H9 (cell line): ENCODE data around the gene OR52I1. TPM values are rescaled to one million over a fixed set of nuclear protein-coding genes. Genes with fewer than 3 reads are reported as not detected.

Source experiments
- DNase-seq: peaks from one replicate; pipeline ENCODE4 v3.0.0-alpha.2; 2017
- H2AFZ ChIP-seq: one replicate; pipeline ENCODE4 v1.6.1; 2013; ENCODE audit warnings: mild to moderate bottlenecking, low read length, control low read depth, moderate library complexity
- H2AK5ac ChIP-seq: 2 replicates; pipeline ENCODE4 v1.6.1; 2013; ENCODE audit warnings: low read length, control low read depth, mixed read lengths; ENCODE audit not compliant: insufficient read length
- H2BK120ac ChIP-seq: one replicate; pipeline ENCODE4 v1.6.1; 2013; ENCODE audit warnings: low read depth, mild to moderate bottlenecking, low read length, control low read depth, inconsistent platforms; ENCODE audit not compliant: poor library complexity, severe bottlenecking
- H2BK12ac ChIP-seq: 2 replicates; pipeline ENCODE4 v1.6.1; 2013; ENCODE audit warnings: low read length, control low read depth, mixed read lengths, low read depth; ENCODE audit not compliant: insufficient read length
- H2BK15ac ChIP-seq: 2 replicates; pipeline ENCODE4 v1.6.1; 2013; ENCODE audit warnings: low read depth, low read length, control low read depth
- H2BK20ac ChIP-seq: one replicate; pipeline ENCODE4 v1.6.1; 2013; ENCODE audit warnings: low read depth, mild to moderate bottlenecking, low read length, control low read depth, inconsistent platforms; ENCODE audit not compliant: poor library complexity, severe bottlenecking
- H2BK5ac ChIP-seq: 2 replicates; pipeline ENCODE4 v1.6.1; 2013; ENCODE audit warnings: low read length, control low read depth, mixed read lengths; ENCODE audit not compliant: insufficient read length
- H3K14ac ChIP-seq: 2 replicates; pipeline ENCODE4 v1.6.1; 2013; ENCODE audit warnings: low read length, control low read depth; ENCODE audit not compliant: insufficient read depth
- H3K18ac ChIP-seq: 2 replicates; pipeline ENCODE4 v1.6.1; 2013; ENCODE audit warnings: low read depth, mild to moderate bottlenecking, mixed read lengths, low read length, control low read depth; ENCODE audit not compliant: insufficient read length
- H3K23ac ChIP-seq: 2 replicates; pipeline ENCODE4 v1.6.1; 2013; ENCODE audit warnings: low read length, control low read depth, mixed read lengths, low read depth; ENCODE audit not compliant: insufficient read length
- H3K23me2 ChIP-seq: 2 replicates; pipeline ENCODE4 v1.6.1; 2013; ENCODE audit warnings: low read depth, mild to moderate bottlenecking, mixed read lengths, low read length, control low read depth; ENCODE audit not compliant: insufficient read length, poor library complexity, severe bottlenecking
- H3K27ac ChIP-seq: 2 replicates; pipeline ENCODE4 v1.5.1; 2013; ENCODE audit warnings: low read length, control low read depth, mixed read lengths, low read depth; ENCODE audit not compliant: insufficient read length
- H3K27me3 ChIP-seq: 2 replicates; pipeline ENCODE4 v1.6.1; 2013; ENCODE audit warnings: low read length, control low read depth, inconsistent platforms; ENCODE audit not compliant: insufficient read depth
- H3K4ac ChIP-seq: 2 replicates; pipeline ENCODE4 v1.6.1; 2013; ENCODE audit warnings: low read depth, mild to moderate bottlenecking, control low read depth, inconsistent platforms, low read length, moderate library complexity
- H3K4me1 ChIP-seq: 2 replicates; pipeline ENCODE4 v1.6.1; 2013; ENCODE audit warnings: low read length, control low read depth, inconsistent platforms; ENCODE audit not compliant: insufficient read depth
- H3K4me2 ChIP-seq: 2 replicates; pipeline ENCODE4 v1.6.1; 2013; ENCODE audit warnings: low read length, control low read depth, mixed read lengths; ENCODE audit not compliant: insufficient read length, insufficient read depth
- H3K56ac ChIP-seq: 2 replicates; pipeline ENCODE4 v1.6.1; 2013; ENCODE audit warnings: low read depth, mild to moderate bottlenecking, mixed read lengths, low read length, control low read depth; ENCODE audit not compliant: insufficient read length
- H3K79me1 ChIP-seq: 2 replicates; pipeline ENCODE4 v1.6.1; 2013; ENCODE audit warnings: low read depth, mild to moderate bottlenecking, moderate library complexity, low read length, control low read depth, inconsistent platforms; ENCODE audit not compliant: insufficient read depth, poor library complexity, severe bottlenecking
- H3K79me2 ChIP-seq: 2 replicates; pipeline ENCODE4 v1.6.1; 2013; ENCODE audit warnings: low read length, control low read depth, inconsistent platforms; ENCODE audit not compliant: insufficient read depth
- H3K9ac ChIP-seq: 2 replicates; pipeline ENCODE4 v1.6.1; 2013; ENCODE audit warnings: low read length, control low read depth, mixed read lengths; ENCODE audit not compliant: insufficient read length; ENCODE audit errors: extremely low read depth
- H3K9me3 ChIP-seq: one replicate; pipeline ENCODE4 v1.6.1; 2013; ENCODE audit warnings: low read depth, low read length, inconsistent platforms; ENCODE audit not compliant: control insufficient read depth
- H3T11ph ChIP-seq: one replicate; pipeline ENCODE4 v1.6.1; 2013; ENCODE audit warnings: mild to moderate bottlenecking, low read length, control low read depth, inconsistent platforms
- H4K20me1 ChIP-seq: one replicate; pipeline ENCODE4 v1.6.1; 2013; ENCODE audit not compliant: control insufficient read depth, insufficient read length, insufficient read depth
- H4K5ac ChIP-seq: 2 replicates; pipeline ENCODE4 v1.6.1; 2013; ENCODE audit warnings: low read depth, mild to moderate bottlenecking, mixed read lengths, low read length, control low read depth; ENCODE audit not compliant: insufficient read length
- H4K8ac ChIP-seq: replicated peaks from 2 replicates; pipeline ENCODE4 v1.6.1; 2013; ENCODE audit warnings: low read length, control low read depth, mixed read lengths, low read depth; ENCODE audit not compliant: insufficient read length
- H4K91ac ChIP-seq: 2 replicates; pipeline ENCODE4 v1.6.1; 2013; ENCODE audit warnings: low read depth, mild to moderate bottlenecking, moderate library complexity, mixed read lengths, low read length, control low read depth; ENCODE audit not compliant: insufficient read length
- H3K27ac Mint-ChIP-seq, 3 experiments: 2 replicates in 2 of 3; 3 replicates in 1 of 3; pipeline ENCODE4 v1.8.0; 2020 to 2021; ENCODE audit warnings: mixed read lengths in 3 of 3, mild to moderate bottlenecking in 1 of 3, moderate library complexity in 1 of 3
- H3K27me3 Mint-ChIP-seq: 2 replicates; pipeline ENCODE4 v1.8.0; 2021; ENCODE audit warnings: low read depth, mild to moderate bottlenecking, moderate library complexity, mixed read lengths
- H3K36me3 Mint-ChIP-seq, 3 experiments: 2 replicates in 2 of 3; 3 replicates in 1 of 3; pipeline ENCODE4 v1.8.0; 2020 to 2021; ENCODE audit warnings: low read depth in 3 of 3, mixed read lengths in 3 of 3; ENCODE audit not compliant: insufficient read depth in 1 of 3
- H3K4me1 Mint-ChIP-seq, 2 experiments: 2 replicates each; pipeline ENCODE4 v1.8.0; 2020; ENCODE audit warnings: mixed read lengths in 2 of 2
- H3K4me3 Mint-ChIP-seq, 2 experiments: 2 replicates in 1 of 2; 3 replicates in 1 of 2; pipeline ENCODE4 v1.8.0; 2020 to 2021; ENCODE audit warnings: mild to moderate bottlenecking in 2 of 2, mixed read lengths in 2 of 2, moderate library complexity in 1 of 2
- H3K9me3 Mint-ChIP-seq, 2 experiments: 2 replicates in 1 of 2; 3 replicates in 1 of 2; pipeline ENCODE4 v1.8.0; 2020; ENCODE audit warnings: mild to moderate bottlenecking in 2 of 2, mixed read lengths in 2 of 2, moderate library complexity in 1 of 2
- CTCF ChIP-seq: fragments of 200-600 bp; sonication (generic); conservative IDR thresholded peaks from 3 replicates; pipeline ENCODE4 v1.8.0; 2021; ENCODE audit warnings: antibody characterized with exemption, mild to moderate bottlenecking
- WGBS: extraction: QIAGEN DNeasy Blood & Tissue Kit; methylation state at CpG from one replicate; pipeline ENCODE4 v1.1.7; 2013; ENCODE audit warnings: missing lambda C conversion rate, low lambda C conversion rate, mixed read lengths; ENCODE audit not compliant: insufficient read length; ENCODE audit errors: extremely low coverage; 5-methylcytosine and 5-hydroxymethylcytosine counted together
- total RNA-seq: library from RNA; stranded (reverse); gene quantifications from 2 replicates; pipeline ENCODE4 v1.2.1, GENCODE V29; 2021

Gene OR52I1
- total RNA-seq, 1 experiment from 2014 or later: not detected

GRCh38 chr11:4643682-4644081 is 49.8 kb downstream of the OR52I1 start, which contains the start of gene OR51E1:
TSS of gene OR51E1 (plus strand) at chr11:4643982. CDS start at chr11:4652527, 8,545 bp downstream.
- no peaks in the 10 kb centered on the region for H3K79me2 ChIP-seq
- DNase-seq: no peak
- no peak for TF ChIP-seq CTCF
- H3K56ac ChIP-seq: no peak within 1 kb of the TSS
- H3K9me3 ChIP-seq: no peaks in the 10 kb centered on the region
- no peak within 1 kb of the TSS for H3K18ac ChIP-seq
- no peaks in the 10 kb centered on the region for H3K79me1 ChIP-seq
- H4K8ac ChIP-seq: no peak within 1 kb of the TSS
- no peak within 1 kb of the TSS for H3K9ac ChIP-seq
- no peak within 1 kb of the TSS for H2AFZ ChIP-seq
- H3T11ph ChIP-seq: no peak within 1 kb of the TSS
- no peaks in the 10 kb centered on the region for H3K36me3 Mint-ChIP-seq
- no peak within 1 kb of the TSS for H3K4ac ChIP-seq
- no peak within 1 kb of the TSS for H2AK5ac ChIP-seq
- H3K27me3 Mint-ChIP-seq: peaks cover 1% of the 10 kb centered on the region
- H4K91ac ChIP-seq: no peak within 1 kb of the TSS
- H3K4me2 ChIP-seq: no peak within 1 kb of the TSS
- no peak within 1 kb of the TSS for H2BK15ac ChIP-seq
- no CpG with 5 or more reads among the region's 3 CpGs for WGBS
- no peak within 1 kb of the TSS for H2BK20ac ChIP-seq
- H3K14ac ChIP-seq: no peak within 1 kb of the TSS
- no peak within 1 kb of the TSS for H3K27ac ChIP-seq
- no peak within 1 kb of the TSS for H4K5ac ChIP-seq
- H3K4me3 Mint-ChIP-seq: no peak within 1 kb of the TSS
- no peaks in the 10 kb centered on the region for H3K4me1 ChIP-seq
- H3K23ac ChIP-seq: no peak within 1 kb of the TSS
- H2BK5ac ChIP-seq: no peak within 1 kb of the TSS
- H3K27me3 ChIP-seq: no peaks in the 10 kb centered on the region
- no peak within 1 kb of the TSS for H2BK12ac ChIP-seq
- H3K27ac Mint-ChIP-seq: no peak within 1 kb of the TSS; a peak in 1 of 7 replicates
- no peaks in the 10 kb centered on the region for H3K9me3 Mint-ChIP-seq
- H2BK120ac ChIP-seq: no peak within 1 kb of the TSS
- H3K23me2 ChIP-seq: no peaks in the 10 kb centered on the region
- H3K4me1 Mint-ChIP-seq: peaks cover 3 to 11% of the 10 kb centered on the region in 2 experiments; a peak in 3 of 4 replicates
- H4K20me1 ChIP-seq: no peaks in the 10 kb centered on the region
